GM23338 (cell line): ENCODE measurements around the gene DCST2. TPM values are rescaled to one million over a fixed set of nuclear protein-coding genes. Genes with fewer than 3 reads are reported as not detected.

Experiments
- microRNA-seq: library from miRNA; unstranded; fragments of <30 nt; microRNA quantifications from one replicate; pipeline ENCODE4, GENCODE V29; 2017
- polyA plus RNA-seq: library from polyadenylated mRNA; unstranded; fragments of >200 nt; fragmentation: Nextera tagmentation; extraction: Ambion mirVana; gene quantifications from 2 replicates; pipeline ENCODE4 v1.2.1, GENCODE V29; 2016
- small RNA-seq: library from RNA; depleted of rRNA; stranded (forward); fragments of <200 nt; gene quantifications from one replicate; pipeline ENCODE3, GENCODE V24; 2014; ENCODE audit warnings: low replicate concordance
- total RNA-seq: library from RNA; depleted of rRNA; stranded (reverse); fragments of >200 nt; shearing (Covaris generic); gene quantifications from 2 replicates; pipeline ENCODE4 v1.2.3, GENCODE V29; 2014; rRNA removed

The DCST2 gene
- total and polyA plus RNA-seq, 2 experiments from 2014 or later = 0.78 TPM; not detected in 1

Small RNA genes within 50 kb of the gene (microRNA-seq; reads per million reads assigned to microRNA genes)
- not detected for gene MIR4258

Small RNA genes within 50 kb of the gene (small RNA-seq; reads per million reads assigned to genes)
- gene MIR4258 = not detected

Other genes starting within 250 kb of the DCST2 start
- 1.9 and 4.0 TPM in 2 replicates for gene KCNN3, start 163.5 kb downstream of the DCST2 start, total RNA-seq
- 3.0 and 3.1 TPM in 2 replicates for gene KCNN3, start 163.5 kb downstream of the DCST2 start, polyA plus RNA-seq
- 8.1 and 11.2 TPM in 2 replicates for gene PMVK, start 97.1 kb downstream of the DCST2 start, total RNA-seq
- 22.2 and 25.0 TPM in 2 replicates for gene PMVK, start 97.1 kb downstream of the DCST2 start, polyA plus RNA-seq
- 29.6 and 31.8 TPM in 2 replicates for gene PBXIP1, start 77.7 kb downstream of the DCST2 start, total RNA-seq
- gene PBXIP1, start 77.7 kb downstream of the DCST2 start, polyA plus RNA-seq = 6.5 and 7.0 TPM in 2 replicates
- 28.7 and 29.0 TPM in 2 replicates for gene PYGO2, start 72.0 kb downstream of the DCST2 start, total RNA-seq
- gene PYGO2, start 72.0 kb downstream of the DCST2 start, polyA plus RNA-seq = 11.0 and 13.2 TPM in 2 replicates
- 196 and 211 TPM in 2 replicates for gene SHC1, start 63.0 kb downstream of the DCST2 start, total RNA-seq
- gene SHC1, start 63.0 kb downstream of the DCST2 start, polyA plus RNA-seq = 108 and 117 TPM in 2 replicates
- 296 and 392 TPM in 2 replicates for gene CKS1B, start 59.1 kb downstream of the DCST2 start, total RNA-seq
- 562 and 617 TPM in 2 replicates for gene CKS1B, start 59.1 kb downstream of the DCST2 start, polyA plus RNA-seq
- 71.4 and 75.0 TPM in 2 replicates for gene FLAD1, start 50.4 kb downstream of the DCST2 start, total RNA-seq
- 72.8 and 74.5 TPM in 2 replicates for gene FLAD1, start 50.4 kb downstream of the DCST2 start, polyA plus RNA-seq
- gene LENEP, start 40.2 kb downstream of the DCST2 start, total RNA-seq = 1.5 and 1.6 TPM in 2 replicates
- not detected in 2 replicates for gene LENEP, start 40.2 kb downstream of the DCST2 start, polyA plus RNA-seq
- gene ZBTB7B, start 31.0 kb downstream of the DCST2 start, total RNA-seq = 19.3 and 32.6 TPM in 2 replicates
- gene ZBTB7B, start 31.0 kb downstream of the DCST2 start, polyA plus RNA-seq = 3.6 TPM in 2 replicates
- gene DCST1, start within 50 bp of the DCST2 start, total RNA-seq = not detected in 2 replicates
- gene DCST1, start within 50 bp of the DCST2 start, polyA plus RNA-seq = not detected in 2 replicates
- 25.9 and 31.1 TPM in 2 replicates for gene ADAM15, start 17.5 kb upstream of the DCST2 start, total RNA-seq
- 24.2 and 25.9 TPM in 2 replicates for gene ADAM15, start 17.5 kb upstream of the DCST2 start, polyA plus RNA-seq
- 22.9 and 25.0 TPM in 2 replicates for gene EFNA4, start 30.0 kb upstream of the DCST2 start, total RNA-seq
- gene EFNA4, start 30.0 kb upstream of the DCST2 start, polyA plus RNA-seq = 11.1 and 16.4 TPM in 2 replicates
- gene EFNA3, start 45.1 kb upstream of the DCST2 start, total RNA-seq = 13.6 and 14.5 TPM in 2 replicates
- gene EFNA3, start 45.1 kb upstream of the DCST2 start, polyA plus RNA-seq = 10.3 and 13.5 TPM in 2 replicates
- 2.1 and 5.1 TPM in 2 replicates for gene EFNA1, start 94.1 kb upstream of the DCST2 start, total RNA-seq
- gene EFNA1, start 94.1 kb upstream of the DCST2 start, polyA plus RNA-seq = 3.2 and 5.1 TPM in 2 replicates
- 30.0 and 50.5 TPM in 2 replicates for gene SLC50A1, start 102.1 kb upstream of the DCST2 start, total RNA-seq
- 63.9 and 65.4 TPM in 2 replicates for gene SLC50A1, start 102.1 kb upstream of the DCST2 start, polyA plus RNA-seq
- 13.6 and 19.2 TPM in 2 replicates for gene DPM3, start 106.8 kb upstream of the DCST2 start, total RNA-seq
- gene DPM3, start 106.8 kb upstream of the DCST2 start, polyA plus RNA-seq = 71.4 and 76.5 TPM in 2 replicates
- 101 and 106 TPM in 2 replicates for gene KRTCAP2, start 139.5 kb upstream of the DCST2 start, total RNA-seq
- 579 and 628 TPM in 2 replicates for gene KRTCAP2, start 139.5 kb upstream of the DCST2 start, polyA plus RNA-seq
- gene TRIM46, start 140.1 kb upstream of the DCST2 start, total RNA-seq = 15.4 and 18.8 TPM in 2 replicates
- gene TRIM46, start 140.1 kb upstream of the DCST2 start, polyA plus RNA-seq = 7.4 and 8.1 TPM in 2 replicates
- 1.2 and 6.3 TPM in 2 replicates for gene THBS3, start 174.1 kb upstream of the DCST2 start, total RNA-seq
- gene THBS3, start 174.1 kb upstream of the DCST2 start, polyA plus RNA-seq = 4.3 and 5.0 TPM in 2 replicates
- gene MTX1, start 174.9 kb upstream of the DCST2 start, total RNA-seq = 66.7 and 77.7 TPM in 2 replicates
- 106 and 109 TPM in 2 replicates for gene MTX1, start 174.9 kb upstream of the DCST2 start, polyA plus RNA-seq
- 34.7 and 46.3 TPM in 2 replicates for gene ENTREP3, start 221.7 kb upstream of the DCST2 start, total RNA-seq
- gene ENTREP3, start 221.7 kb upstream of the DCST2 start, polyA plus RNA-seq = 18.6 and 19.5 TPM in 2 replicates
- 47.2 and 52.5 TPM in 2 replicates for gene SCAMP3, start 228.6 kb upstream of the DCST2 start, total RNA-seq
- 38.3 and 50.5 TPM in 2 replicates for gene SCAMP3, start 228.6 kb upstream of the DCST2 start, polyA plus RNA-seq
- gene CLK2, start 239.7 kb upstream of the DCST2 start, total RNA-seq = 40.4 and 54.6 TPM in 2 replicates
- gene CLK2, start 239.7 kb upstream of the DCST2 start, polyA plus RNA-seq = 23.9 and 27.2 TPM in 2 replicates
- gene HCN3, start 243.7 kb upstream of the DCST2 start, total RNA-seq = 3.5 and 4.9 TPM in 2 replicates
- 3.4 and 4.6 TPM in 2 replicates for gene HCN3, start 243.7 kb upstream of the DCST2 start, polyA plus RNA-seq